ENCODE measurements around the gene PTGES2. TPM values are rescaled to one million over a fixed set of nuclear protein-coding genes. Genes with fewer than 3 reads are reported as not detected.
A peak's percentile ranks its signal among the peaks of the same experiment; 100 is the strongest.

Gene PTGES2
- total RNA-seq, 6 donors from 2014 or later = 45.9 to 116 (median 61.1) TPM

DNA sequence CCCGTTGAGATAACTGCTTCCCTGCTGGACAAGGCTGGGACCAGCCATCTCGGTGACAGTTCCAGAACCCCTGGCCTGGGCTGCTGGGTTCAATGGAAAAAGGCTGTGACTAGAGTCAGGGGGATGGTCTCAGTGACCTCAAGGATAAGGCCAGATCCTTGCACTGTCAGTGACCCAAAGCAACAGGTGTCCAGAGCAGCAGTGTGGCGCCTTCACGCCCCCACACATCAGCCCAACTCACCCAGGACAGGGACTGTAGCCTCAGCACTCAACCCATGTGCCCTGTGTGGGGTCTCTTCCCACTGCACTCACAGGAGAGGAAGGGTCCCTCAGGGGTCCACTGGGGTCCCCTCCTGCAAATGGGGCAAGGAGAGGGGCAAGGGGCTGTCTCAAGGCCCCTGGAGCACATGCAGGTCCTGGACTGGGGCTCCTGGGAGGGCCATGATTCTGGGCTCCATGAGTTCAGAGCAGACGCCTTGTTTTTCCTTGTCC lies 21.0 kb upstream of the PTGES2 start:
- Histone ChIP-seq H3K4me3 (no peak overlapping the region), H3K27me3 (no peaks in the 10 kb centered on the region), H3K9me3 (no peaks in the 10 kb centered on the region), H3K36me3 (no peaks in the 10 kb centered on the region), H3K4me1 (peaks cover 16 to 33% (median 22%) of the 10 kb centered on the region in 4 donors), H3K27ac (peak overlapping the region; percentile 66 to 81 (median 75))
- 84 to 100% methylated on average over 1 to 5 of the region's 5 CpGs for WGBS, 2 donors
- DNase-seq (no peak), ATAC-seq (ENCODE audit: low FRiP score in 2 of 2) (no peak)
- TF ChIP-seq EP300 (IDR thresholded peaks at IDR 0.05) = no peak
- no peak for TF ChIP-seq POLR2A (IDR thresholded peaks at IDR 0.05)
- TF ChIP-seq POLR2AphosphoS5 (IDR thresholded peaks at IDR 0.05) = no peak
- TF ChIP-seq, protein P1, sequence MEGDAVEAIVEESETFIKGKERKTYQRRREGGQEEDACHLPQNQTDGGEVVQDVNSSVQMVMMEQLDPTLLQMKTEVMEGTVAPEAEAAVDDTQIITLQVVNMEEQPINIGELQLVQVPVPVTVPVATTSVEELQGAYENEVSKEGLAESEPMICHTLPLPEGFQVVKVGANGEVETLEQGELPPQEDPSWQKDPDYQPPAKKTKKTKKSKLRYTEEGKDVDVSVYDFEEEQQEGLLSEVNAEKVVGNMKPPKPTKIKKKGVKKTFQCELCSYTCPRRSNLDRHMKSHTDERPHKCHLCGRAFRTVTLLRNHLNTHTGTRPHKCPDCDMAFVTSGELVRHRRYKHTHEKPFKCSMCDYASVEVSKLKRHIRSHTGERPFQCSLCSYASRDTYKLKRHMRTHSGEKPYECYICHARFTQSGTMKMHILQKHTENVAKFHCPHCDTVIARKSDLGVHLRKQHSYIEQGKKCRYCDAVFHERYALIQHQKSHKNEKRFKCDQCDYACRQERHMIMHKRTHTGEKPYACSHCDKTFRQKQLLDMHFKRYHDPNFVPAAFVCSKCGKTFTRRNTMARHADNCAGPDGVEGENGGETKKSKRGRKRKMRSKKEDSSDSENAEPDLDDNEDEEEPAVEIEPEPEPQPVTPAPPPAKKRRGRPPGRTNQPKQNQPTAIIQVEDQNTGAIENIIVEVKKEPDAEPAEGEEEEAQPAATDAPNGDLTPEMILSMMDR (IDR thresholded peaks at IDR 0.05) = no peak

DNA sequence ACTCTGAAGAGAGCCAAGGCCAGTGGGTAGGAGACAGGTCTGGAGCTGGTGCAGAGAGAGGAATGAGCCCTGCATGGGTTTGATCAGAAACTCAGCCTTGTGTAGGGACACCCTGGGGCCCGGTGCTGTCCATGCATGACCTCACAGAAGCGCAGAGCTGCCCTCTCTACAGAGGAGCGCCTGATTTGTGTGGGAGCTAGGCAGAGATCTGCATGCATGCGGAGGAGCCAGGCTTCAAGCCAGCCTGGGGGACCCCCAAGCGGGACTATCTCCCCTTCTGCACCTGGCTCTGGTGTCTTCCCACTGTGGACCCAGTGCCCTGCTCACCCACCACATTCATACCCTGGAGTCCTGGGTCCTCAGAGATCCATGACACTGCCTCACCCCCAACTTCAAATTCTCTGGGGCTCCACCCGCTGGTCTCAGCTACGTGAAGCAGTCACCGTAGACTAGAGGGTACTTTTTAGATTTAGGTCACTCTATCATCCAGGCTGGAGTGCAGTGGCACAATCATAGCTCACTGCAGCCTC lies 19.1 kb upstream of the PTGES2 start:
- H3K4me3 ChIP-seq = no peak overlapping the region
- H3K27ac ChIP-seq = no peak overlapping the region
- WGBS, 2 donors = 90 to 97% methylated on average over 4 to 8 of the region's 8 CpGs
- DNase-seq (no peak), ATAC-seq (ENCODE audit: low FRiP score in 2 of 2) (no peak)
- TF ChIP-seq EP300 (IDR thresholded peaks at IDR 0.05) = no peak
- TF ChIP-seq, protein P1 (IDR thresholded peaks at IDR 0.05) = no peak
- TF ChIP-seq POLR2A (IDR thresholded peaks at IDR 0.05) = no peak
- H3K4me1 ChIP-seq = peaks cover 19 to 33% (median 22%) of the 10 kb centered on the region in 4 donors
- no peaks in the 10 kb centered on the region for H3K27me3 ChIP-seq
- H3K9me3 ChIP-seq = no peaks in the 10 kb centered on the region
- no peaks in the 10 kb centered on the region for H3K36me3 ChIP-seq

DNA sequence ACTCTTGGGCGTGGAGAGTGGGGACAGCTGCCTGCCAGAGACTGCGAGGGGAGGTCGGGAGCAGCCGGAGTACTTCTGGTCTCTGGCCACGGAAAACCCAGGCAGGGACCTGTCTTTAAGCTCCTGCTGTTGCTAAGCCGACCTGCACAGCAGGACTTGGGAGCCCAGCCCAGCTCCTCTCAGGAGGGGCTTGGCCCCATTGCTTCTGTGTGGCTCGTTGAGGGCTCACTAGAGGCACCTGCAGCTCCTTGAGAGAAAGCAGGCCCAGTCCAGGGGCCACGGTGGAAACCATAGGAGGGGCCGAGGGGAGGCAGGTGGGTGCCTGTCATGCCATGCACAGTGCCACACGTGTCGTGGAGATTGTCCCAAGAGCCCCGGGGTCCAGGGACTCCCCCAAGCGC lies 18.4 kb upstream of the PTGES2 start:
- TF ChIP-seq EP300 (IDR thresholded peaks at IDR 0.05) (no peak), POLR2A (IDR thresholded peaks at IDR 0.05) (no peak), POLR2AphosphoS5 (IDR thresholded peaks at IDR 0.05) (no peak)
- TF ChIP-seq, protein P1 (IDR thresholded peaks at IDR 0.05) = no peak
- WGBS, 2 donors = 78 to 90% methylated on average over 4 to 12 of the region's 13 CpGs

DNA sequence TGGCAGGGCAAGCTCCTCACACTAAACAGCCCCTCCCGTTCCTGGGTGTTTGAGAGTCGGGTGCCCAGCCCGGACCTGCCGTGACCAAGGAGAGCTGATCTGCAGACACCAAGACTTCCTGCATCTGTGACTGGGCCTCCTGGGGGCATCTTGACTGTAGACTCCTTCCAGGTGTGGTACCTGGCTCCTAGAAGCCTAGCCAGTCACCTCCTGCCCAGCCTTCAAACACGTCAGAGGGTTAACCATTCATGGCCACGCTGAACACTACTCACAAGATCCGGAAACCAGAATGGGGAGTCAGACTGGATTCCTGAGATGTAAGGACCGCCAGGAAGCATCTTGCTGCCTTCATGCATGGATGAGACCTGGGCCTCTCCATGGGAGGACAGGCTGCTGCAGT lies 18.0 kb upstream of the PTGES2 start:
- no peaks in the 10 kb centered on the region for H3K9me3 ChIP-seq
- H3K4me3 ChIP-seq = no peak overlapping the region
- H3K27ac ChIP-seq = no peak overlapping the region
- ATAC-seq (ENCODE audit: low FRiP score in 2 of 2) (no peak), DNase-seq (no peak)
- TF ChIP-seq EP300 (IDR thresholded peaks at IDR 0.05) (no peak), POLR2A (IDR thresholded peaks at IDR 0.05) (no peak), POLR2AphosphoS5 (IDR thresholded peaks at IDR 0.05) (no peak)
- TF ChIP-seq, protein P1 (IDR thresholded peaks at IDR 0.05) = no peak
- H3K36me3 ChIP-seq = no peaks in the 10 kb centered on the region
- H3K4me1 ChIP-seq = peaks cover 15 to 28% (median 19%) of the 10 kb centered on the region in 4 donors
- 60 to 64% methylated on average over 2 to 8 of the region's 8 CpGs for WGBS, 2 donors
- no peaks in the 10 kb centered on the region for H3K27me3 ChIP-seq

More for the DNA sequence above, 18.4 kb upstream of the PTGES2 start:
- no peaks in the 10 kb centered on the region for H3K27me3 ChIP-seq
- peaks cover 19 to 33% (median 22%) of the 10 kb centered on the region in 4 donors for H3K4me1 ChIP-seq
- no peak for ATAC-seq (ENCODE audit: low FRiP score in 2 of 2)
- no peak overlapping the region for H3K4me3 ChIP-seq
- H3K9me3 ChIP-seq = no peaks in the 10 kb centered on the region
- H3K27ac ChIP-seq = no peak overlapping the region
- DNase-seq = no peak
- no peaks in the 10 kb centered on the region for H3K36me3 ChIP-seq

All from upper lobe of left lung (tissue), 6 donors.